ENCODE results near the gene ALAD. TPM values are rescaled to one million over a fixed set of nuclear protein-coding genes. Genes with fewer than 3 reads are reported as not detected.

Gene ALAD
- total RNA-seq, 1 donor from 2014 or later: 117 TPM

DNA sequence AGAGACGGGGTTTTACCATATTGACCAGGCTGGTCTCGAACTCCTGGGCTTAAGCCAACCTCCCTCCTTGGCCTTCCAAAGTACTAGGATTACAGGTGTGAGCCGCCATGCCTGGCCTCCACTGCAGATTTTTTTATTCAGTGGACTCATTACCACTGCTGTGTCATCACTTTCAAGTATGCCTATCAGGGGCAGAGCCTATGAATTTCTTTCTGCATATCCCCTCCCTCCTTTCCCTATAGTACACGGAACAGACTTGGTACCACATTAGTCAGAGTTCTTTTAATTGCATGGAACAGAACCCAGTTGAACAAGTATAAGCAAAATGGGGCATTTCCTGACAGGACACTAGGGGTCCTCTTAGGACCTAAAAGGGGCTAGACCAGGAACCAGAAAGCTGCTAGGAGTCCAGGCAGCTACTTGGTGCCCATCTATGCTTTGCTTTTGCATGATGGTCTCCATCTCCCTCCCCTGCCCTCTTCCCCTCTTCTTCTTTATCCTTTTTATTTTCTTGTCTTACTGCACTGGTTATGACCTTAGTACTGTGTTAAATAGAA lies 46.0 kb downstream of the ALAD start:
- ATAC-seq (no peak), DNase-seq (no peak)
- intact Hi-C loops (cut with micrococcal nuclease): no loop called here

DNA sequence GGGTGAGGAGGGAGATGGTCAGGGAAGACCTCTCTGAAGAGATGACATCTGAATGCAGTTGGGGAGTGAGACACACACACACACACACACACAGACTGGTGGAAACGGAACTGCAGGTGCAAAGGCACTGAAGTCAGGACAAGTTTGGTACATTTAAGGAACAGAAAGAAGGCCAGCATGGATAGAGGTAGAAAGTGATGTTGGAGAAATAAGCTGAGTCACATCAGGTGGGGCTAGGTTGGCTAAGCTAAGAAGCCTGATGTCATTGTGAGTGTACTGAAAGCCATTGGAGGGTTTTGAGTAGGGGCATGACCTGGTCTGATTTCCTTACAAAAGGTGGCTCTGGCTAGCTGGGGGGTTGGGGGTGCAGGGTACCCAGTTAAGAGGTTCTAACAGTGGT lies 48.7 kb downstream of the ALAD start:
- DNase-seq (no peak), ATAC-seq (no peak)
- intact Hi-C loops (cut with micrococcal nuclease): no loop called here

DNA sequence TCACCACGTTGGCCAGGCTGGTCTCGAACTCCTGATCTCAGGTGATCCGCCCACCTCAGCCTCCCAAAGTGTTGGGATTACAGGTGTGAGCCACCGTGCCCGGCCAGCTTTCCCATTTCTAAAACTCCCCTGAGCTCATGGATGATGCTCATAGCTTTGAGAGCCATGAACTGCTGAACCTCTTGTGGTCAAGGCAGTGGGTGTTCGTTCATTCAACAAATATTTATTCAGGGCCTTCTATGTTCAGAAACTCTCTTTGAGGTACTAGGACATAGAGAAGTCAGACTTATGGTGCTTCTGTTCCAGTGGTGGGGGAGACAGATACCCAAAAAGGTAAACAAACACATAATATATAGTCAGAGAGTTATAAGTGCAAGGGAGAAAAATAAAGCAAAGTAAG lies 49.1 kb downstream of the ALAD start:
- DNase-seq (no peak), ATAC-seq (no peak)
- intact Hi-C loops (cut with micrococcal nuclease): no loop called here

DNA sequence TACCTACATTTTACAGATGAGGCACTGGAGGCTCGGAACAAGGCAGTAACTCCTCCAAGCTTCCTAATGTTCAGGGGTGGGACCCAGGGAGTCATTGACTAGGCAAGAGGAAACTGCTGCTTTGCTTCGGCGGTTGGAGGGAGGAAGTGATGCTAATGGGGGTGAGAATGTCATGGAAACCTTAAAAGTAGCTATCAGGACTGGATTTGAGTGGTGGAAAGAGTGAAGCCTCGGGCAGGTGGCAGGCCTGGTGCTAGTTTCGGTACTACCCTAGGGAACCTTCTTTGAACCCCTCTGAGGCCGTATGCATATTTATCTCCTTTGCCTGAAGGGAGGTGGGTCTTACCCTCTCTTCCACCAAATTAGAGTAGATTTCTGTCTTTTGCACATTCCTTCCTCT lies 50.1 kb downstream of the ALAD start:
- intact Hi-C loops (cut with micrococcal nuclease): no loop called here
- DNase-seq (no peak), ATAC-seq (no peak)

DNA sequence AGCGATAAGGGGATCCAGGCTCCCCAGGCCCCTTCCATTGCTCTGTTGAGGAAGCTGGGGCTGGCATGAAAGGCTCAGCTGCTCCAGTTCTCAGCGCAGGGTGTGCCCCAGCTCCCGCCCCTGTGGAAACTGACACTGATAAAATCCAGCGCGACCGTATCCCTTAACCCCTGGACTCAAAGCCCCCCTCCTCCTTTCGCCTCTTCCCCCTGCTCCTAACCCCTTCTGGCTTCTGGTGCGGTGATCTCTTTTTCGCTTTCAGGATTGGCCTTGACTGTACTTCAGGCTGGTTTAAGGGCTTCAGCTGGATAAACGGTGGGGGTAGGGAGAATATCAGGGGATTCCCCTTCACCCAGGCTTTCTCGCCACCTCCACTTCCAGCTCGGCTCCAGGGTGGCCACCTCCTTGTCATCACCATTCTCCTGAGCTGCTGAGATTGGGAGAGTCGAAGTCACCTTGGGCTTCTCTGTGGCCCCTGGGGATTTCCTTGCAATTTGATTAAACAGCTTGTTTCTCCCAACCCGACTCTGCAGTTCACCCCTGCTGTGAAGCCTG lies 50.9 kb downstream of the ALAD start:
- no peak for ATAC-seq
- no peak for DNase-seq
- intact Hi-C loops (cut with micrococcal nuclease): no loop called here

DNA sequence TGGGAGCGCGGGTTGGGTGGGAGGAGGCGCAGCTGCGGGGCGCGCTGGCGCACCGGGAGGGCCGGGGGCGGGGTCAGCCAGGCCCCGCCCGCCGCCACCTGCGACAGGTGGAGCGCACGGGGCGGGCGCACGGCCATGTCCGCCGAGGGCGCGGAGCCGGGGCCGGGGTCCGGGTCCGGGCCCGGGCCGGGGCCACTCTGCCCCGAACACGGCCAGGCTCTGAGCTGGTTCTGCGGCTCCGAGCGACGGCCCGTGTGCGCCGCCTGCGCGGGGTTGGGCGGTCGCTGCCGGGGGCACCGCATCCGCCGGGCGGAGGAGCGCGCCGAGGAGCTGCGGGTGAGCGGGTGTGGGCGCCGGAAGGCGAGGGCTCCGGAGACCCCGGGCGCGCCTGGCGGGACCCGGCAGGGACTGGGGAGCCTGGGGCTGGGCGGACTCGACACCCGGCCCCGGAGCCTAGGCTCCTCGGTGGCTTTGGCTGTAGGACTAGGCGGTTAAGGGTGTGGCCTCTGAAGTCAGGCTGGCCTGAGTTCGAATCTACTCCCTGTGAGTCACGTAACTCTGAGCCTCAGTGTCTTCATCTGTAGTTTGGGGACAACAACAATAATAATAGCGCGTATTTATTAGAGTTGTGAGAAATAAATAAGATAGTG lies 51.5 kb downstream of the ALAD start, which contains the start of gene BSPRY:
Gene BSPRY (plus strand): TSS at position 97 of the 650 bp plus-strand sequence. CDS start 39 bp downstream, at position 136.
- DNase-seq (peak; percentile 24), ATAC-seq (peak; percentile 62)
- intact Hi-C loops (cut with micrococcal nuclease): no loop called here

DNA sequence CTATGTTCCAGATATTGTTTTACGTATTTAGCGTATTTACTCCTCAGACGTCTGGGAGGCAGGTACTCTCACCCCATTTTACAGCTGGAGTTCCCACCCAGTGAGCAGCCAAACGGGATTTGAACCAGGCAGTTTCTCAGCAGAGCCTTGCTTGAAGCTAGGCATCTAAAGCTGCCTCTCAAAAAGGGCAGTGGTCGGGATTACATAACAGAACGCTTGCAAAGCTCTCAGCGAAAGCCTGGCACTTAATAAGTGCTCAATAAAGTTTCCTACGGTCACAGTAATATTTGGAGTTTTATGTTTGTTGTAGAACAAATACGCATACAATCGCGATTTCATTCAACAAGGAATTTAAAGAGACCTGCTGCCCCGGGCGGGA lies 52.0 kb downstream of the ALAD start:
- ATAC-seq (no peak), DNase-seq (no peak)
- intact Hi-C loops (cut with micrococcal nuclease): no loop called here

DNA sequence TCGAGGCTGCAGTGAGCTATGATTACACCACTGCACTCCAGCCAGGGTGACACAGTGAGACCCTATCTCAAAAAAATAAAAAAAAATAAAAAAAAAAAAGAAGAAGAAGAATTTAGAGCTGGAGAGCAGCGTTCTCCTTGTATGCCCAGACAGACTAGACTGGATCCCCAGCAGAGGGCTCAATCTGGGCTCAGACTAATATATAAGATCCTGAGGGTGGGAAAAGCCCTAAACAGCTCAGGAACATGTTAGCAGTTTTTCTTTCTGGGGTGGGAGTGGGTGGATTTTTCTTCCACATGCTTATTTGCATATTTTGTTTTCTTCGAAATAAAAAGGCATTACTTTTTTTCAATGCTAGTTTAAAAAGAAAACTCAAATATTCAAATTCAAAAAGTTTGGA lies 52.6 kb downstream of the ALAD start:
- no peak for DNase-seq
- intact Hi-C loops (cut with micrococcal nuclease): no loop called here

DNA sequence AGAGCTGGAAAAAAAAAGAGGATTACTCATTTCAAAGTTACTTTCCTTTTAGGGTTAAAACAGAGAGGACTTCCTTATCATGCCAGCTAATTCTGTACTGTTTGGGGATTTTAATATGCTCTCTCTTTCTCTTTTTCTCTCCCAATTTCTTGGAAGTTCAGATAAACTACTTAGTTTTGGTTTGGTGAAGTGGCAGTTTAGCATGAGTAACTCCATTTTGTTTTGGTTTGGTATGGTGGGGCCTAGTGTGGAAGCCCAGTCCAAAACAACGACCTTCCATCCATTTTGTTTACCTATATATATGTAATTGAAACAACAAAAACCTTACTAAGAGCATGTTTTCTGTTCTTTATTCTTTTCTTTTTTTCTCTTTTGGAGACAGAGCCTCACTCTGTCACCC lies 55.4 kb downstream of the ALAD start:
- intact Hi-C loops (cut with micrococcal nuclease): no loop called here
- no peak for ATAC-seq

More for the DNA sequence above, 52.6 kb downstream of the ALAD start:
- no peak for ATAC-seq

DNA sequence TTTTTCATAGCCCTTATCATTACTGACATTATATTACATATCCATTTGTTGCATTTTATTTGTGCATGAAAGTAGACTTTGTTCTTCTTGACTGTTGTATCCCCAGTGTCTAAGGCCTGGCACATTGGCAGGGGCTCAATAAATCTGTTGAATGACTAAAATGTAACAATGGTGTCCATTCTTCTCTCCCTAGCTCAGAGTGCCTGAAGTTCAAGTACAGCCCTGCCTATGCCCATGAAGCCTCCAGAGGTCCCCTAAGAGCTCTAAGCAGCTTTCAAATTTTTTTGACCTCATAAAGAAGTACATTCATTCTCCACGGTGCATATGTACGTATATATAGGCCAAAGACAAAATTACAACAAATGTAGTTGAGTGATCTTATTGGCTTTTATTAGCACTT lies 55.9 kb downstream of the ALAD start:
- intact Hi-C loops (cut with micrococcal nuclease): no loop called here
- ATAC-seq: no peak
- no peak for DNase-seq

More for the DNA sequence above, 55.4 kb downstream of the ALAD start:
- DNase-seq: no peak

DNA sequence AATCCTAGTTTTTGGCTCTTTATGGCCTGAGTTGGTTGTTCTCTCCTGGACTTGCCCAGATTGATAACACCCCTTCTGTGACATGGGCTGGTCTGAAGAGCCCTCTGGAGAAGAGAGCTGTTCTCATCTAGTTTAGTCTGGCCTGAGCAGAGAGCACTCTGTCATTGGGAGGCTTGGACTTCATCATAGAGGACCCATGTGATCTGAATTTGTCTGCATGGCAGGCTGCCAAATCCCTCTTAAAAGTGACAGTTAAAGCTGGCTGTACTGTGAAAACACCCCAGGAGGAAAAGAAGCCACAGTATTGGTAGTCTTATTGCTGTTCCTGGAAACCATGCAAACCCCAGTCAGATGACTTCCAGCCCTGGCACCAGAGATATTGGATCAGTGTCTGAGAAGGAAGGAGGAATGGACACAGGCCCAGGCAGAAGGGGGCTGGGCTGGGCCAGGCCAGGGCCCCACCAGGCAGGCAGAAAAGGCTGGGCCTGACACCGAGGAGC lies 57.3 kb downstream of the ALAD start:
- ATAC-seq (peak; percentile 84), DNase-seq (peak; percentile 73)
- intact Hi-C loops (cut with micrococcal nuclease): no loop called here

DNA sequence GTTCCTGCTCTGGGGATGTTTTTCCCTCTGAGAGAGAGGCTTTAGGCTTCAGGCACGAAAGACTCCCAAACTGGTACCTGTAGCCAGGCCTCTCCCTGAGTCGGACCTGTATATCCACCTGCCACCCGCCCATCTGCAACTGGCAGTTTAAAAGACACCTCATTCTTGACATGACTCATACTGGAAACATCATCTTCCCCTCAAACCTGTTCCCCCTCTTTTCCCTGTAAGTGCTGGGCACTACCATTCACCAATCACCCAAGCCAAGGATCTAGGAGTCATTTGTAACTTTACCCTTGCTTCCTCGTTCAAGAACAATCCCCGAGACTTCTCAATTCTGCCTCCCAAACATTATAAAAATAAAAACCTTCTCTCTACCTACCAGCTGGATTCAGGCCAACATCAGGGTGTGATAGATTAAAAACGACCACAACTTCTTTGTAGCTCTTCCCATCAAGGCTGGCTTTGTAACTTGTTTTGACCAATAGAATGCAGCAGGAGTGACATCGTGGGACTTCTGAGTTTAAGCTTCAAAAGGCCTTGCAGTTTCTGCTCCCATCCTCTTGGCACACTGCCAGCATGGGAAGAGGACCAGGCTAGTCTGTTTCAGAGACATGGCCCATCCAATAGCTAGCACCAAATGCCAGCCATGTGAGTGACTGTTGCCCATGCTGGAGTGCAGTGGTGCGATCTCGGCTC lies 59.2 kb downstream of the ALAD start:
- intact Hi-C loops (cut with micrococcal nuclease): no loop called here
- DNase-seq (no peak), ATAC-seq (no peak)

DNA sequence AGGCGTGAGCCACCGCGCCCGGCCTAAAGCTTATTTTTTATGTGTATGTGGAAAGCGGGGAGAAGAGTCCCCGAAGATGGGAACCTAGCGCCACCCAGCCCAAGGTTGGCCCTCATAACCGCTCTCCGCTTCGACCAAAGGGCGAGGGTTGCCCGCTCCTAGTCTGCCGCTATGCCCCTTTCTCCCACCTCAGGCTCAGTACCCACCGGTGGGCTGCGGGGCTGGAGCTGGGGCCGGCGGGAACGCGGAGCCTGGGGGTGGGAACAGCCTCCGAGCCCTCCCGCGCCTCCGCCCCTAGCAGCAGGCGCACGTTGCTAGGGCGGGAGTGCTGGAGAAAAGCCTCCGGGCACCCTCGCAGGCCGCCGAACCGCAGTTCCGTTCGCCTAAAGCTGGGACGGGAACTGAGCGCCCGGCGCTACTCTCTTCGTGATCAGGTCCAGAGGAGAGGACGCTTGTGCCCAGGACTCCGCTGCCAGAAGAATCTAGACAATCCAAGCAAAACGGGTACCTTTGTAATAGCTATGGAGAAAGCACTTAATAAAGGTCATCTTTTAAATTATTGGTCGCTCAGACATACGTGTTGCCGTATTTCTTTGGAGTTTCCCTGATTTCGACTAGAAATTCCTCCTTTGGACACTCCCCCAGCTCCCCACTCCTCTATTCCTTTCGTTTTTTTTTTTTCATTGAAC lies 60.9 kb downstream of the ALAD start, which contains the start of gene WDR31:
Gene WDR31 (minus strand): TSS at position 265 of the 689 bp plus-strand sequence. CDS start 8,253 bp downstream, outside the sequence.
- peak; percentile 92 for ATAC-seq
- peak; percentile 92 for DNase-seq
- intact Hi-C loops (cut with micrococcal nuclease): no loop called here

DNA sequence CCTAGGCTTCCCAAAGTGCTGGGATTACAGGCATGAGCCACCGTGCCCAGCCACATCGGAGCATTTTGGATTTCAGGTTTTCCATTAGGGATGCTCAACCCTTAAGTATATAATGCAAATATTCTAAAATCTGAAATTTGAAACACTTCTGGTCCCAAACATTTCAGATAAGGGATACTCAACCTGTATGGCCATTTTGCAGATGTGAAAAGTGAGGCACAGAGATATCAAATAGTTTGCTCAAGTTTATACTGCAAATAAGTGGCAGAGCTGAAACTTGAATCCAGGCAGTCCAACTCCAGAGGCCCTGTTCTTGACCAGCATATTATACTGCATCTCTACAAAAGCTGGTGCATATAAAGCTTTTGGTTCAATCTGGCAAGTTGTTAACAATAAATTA lies 63.4 kb downstream of the ALAD start:
- ATAC-seq (no peak), DNase-seq (no peak)
- intact Hi-C loops (cut with micrococcal nuclease): no loop called here

Other genes starting within 250 kb of the ALAD start
- 21.4 TPM for gene FKBP15, start 180.0 kb downstream of the ALAD start, total RNA-seq
- 11.4 TPM for gene SLC31A1, start 179.7 kb downstream of the ALAD start, total RNA-seq
- 34.9 TPM for gene CDC26, start 125.7 kb downstream of the ALAD start, total RNA-seq
- 11.7 TPM for gene PRPF4, start 125.6 kb downstream of the ALAD start, total RNA-seq
- gene RNF183, start 97.9 kb downstream of the ALAD start, total RNA-seq: not detected
- 12.9 TPM for gene WDR31, start 61.0 kb downstream of the ALAD start, total RNA-seq
- gene BSPRY, start 51.7 kb downstream of the ALAD start, total RNA-seq: 0.37 TPM
- 9.9 TPM for gene HDHD3, start 24.3 kb downstream of the ALAD start, total RNA-seq
- 25.1 TPM for gene POLE3, start 9.4 kb upstream of the ALAD start, total RNA-seq
- 0.12 TPM for gene C9orf43, start 9.5 kb upstream of the ALAD start, total RNA-seq
- 115 TPM for gene RGS3, start 62.4 kb upstream of the ALAD start, total RNA-seq

All from left ventricle myocardium superior (tissue), 1 donor.